Endodermal cell (in vitro differentiated cells): Measurements from ENCODE around the gene SLC6A16. TPM values are rescaled to one million over a fixed set of nuclear protein-coding genes. Genes with fewer than 3 reads are reported as not detected.

Experiments used
- DNase-seq: peaks from one replicate; pipeline ENCODE4 v3.0.0-alpha.2; 2017
- H3K27ac ChIP-seq: 2 replicates; pipeline ENCODE4 v1.5.1; 2013; ENCODE audit warnings: mild to moderate bottlenecking, low read depth, low read length, moderate library complexity
- H3K27me3 ChIP-seq: 2 replicates; pipeline ENCODE4 v1.6.1; 2013; ENCODE audit warnings: mild to moderate bottlenecking, low read length, moderate library complexity; ENCODE audit not compliant: insufficient read depth, control insufficient read depth, poor library complexity, severe bottlenecking
- H3K36me3 ChIP-seq: 2 replicates; pipeline ENCODE4 v1.7.0; 2013; ENCODE audit warnings: mild to moderate bottlenecking, low read length, moderate library complexity; ENCODE audit not compliant: control insufficient read depth, insufficient read depth
- H3K4me1 ChIP-seq: one replicate; pipeline ENCODE4 v1.7.0; 2013; ENCODE audit warnings: low read length; ENCODE audit not compliant: control insufficient read depth, insufficient read depth
- H3K4me3 ChIP-seq: 2 replicates; pipeline ENCODE4 v1.5.1; 2013; ENCODE audit warnings: mild to moderate bottlenecking, low read length, moderate library complexity
- H3K9ac ChIP-seq: 2 replicates; pipeline ENCODE4 v1.6.1; 2013; ENCODE audit warnings: mild to moderate bottlenecking, low read length, moderate library complexity; ENCODE audit not compliant: poor library complexity, severe bottlenecking; ENCODE audit errors: extremely low read depth
- H3K9me3 ChIP-seq: 2 replicates; pipeline ENCODE4 v1.6.1; 2013; ENCODE audit warnings: mild to moderate bottlenecking, low read length, moderate library complexity; ENCODE audit not compliant: control insufficient read depth
- H3K27ac Mint-ChIP-seq: 2 replicates; pipeline ENCODE4 v1.8.0; 2020; ENCODE audit warnings: mixed read lengths
- H3K27me3 Mint-ChIP-seq: 2 replicates; pipeline ENCODE4 v1.8.0; 2021; ENCODE audit warnings: mild to moderate bottlenecking, mixed read lengths; ENCODE audit not compliant: insufficient read depth
- H3K36me3 Mint-ChIP-seq: 2 replicates; pipeline ENCODE4 v1.8.0; 2020; ENCODE audit warnings: low read depth, mixed read lengths
- H3K4me1 Mint-ChIP-seq: 2 replicates; pipeline ENCODE4 v1.8.0; 2020; ENCODE audit warnings: mixed read lengths
- H3K4me3 Mint-ChIP-seq: 2 replicates; pipeline ENCODE4 v1.8.0; 2020; ENCODE audit warnings: mild to moderate bottlenecking, moderate library complexity, mixed read lengths
- H3K9me3 Mint-ChIP-seq: 2 replicates; pipeline ENCODE4 v1.8.0; 2020; ENCODE audit warnings: mild to moderate bottlenecking, mixed read lengths
- CTCF ChIP-seq: fragments of 200-600 bp; sonication (generic); conservative IDR thresholded peaks from 2 replicates; pipeline ENCODE4 v1.5.0; 2021; ENCODE audit warnings: antibody characterized with exemption, mild to moderate bottlenecking
- WGBS, 2 experiments: methylation state at CpG; one replicate each; pipeline versions ENCODE4 v1.1.5 to v1.1.7; 2013; ENCODE audit warnings: missing lambda C conversion rate in 2 of 2, mixed read lengths in 1 of 2; ENCODE audit not compliant: insufficient coverage in 1 of 2, insufficient read length in 1 of 2; 5-methylcytosine and 5-hydroxymethylcytosine counted together
- total RNA-seq, 2 donors: library from RNA; stranded (reverse); fragmentation: NEBNext Ultra II Directional in 1 of 2; extraction: Animal tissue kit (Norgen Biotek cat#: 25700) in 1 of 2; gene quantifications; 2 replicates in 1 of 2; 3 replicates in 1 of 2; pipeline ENCODE4 v1.2.1, GENCODE V29; 2021

Gene SLC6A16
- total RNA-seq, 2 donors from 2014 or later, result 3.3 to 3.4 TPM

GRCh38 chr19:49256691-49257090, 68.3 kb downstream of the SLC6A16 start:
- no peak for TF ChIP-seq CTCF
- Mint-ChIP-seq H3K36me3 (no peaks in the 10 kb centered on the region), H3K4me1 (no peaks in the 10 kb centered on the region), H3K4me3 (no peak overlapping the region), H3K27ac (no peak overlapping the region), H3K27me3 (peaks cover 26% of the 10 kb centered on the region), H3K9me3 (peaks cover 23% of the 10 kb centered on the region)
- WGBS, 2 experiments, result 90 to 92% methylated on average over 2 to 3 of the region's 3 CpGs
- DNase-seq, result no peak
- Histone ChIP-seq H3K9ac (no peak overlapping the region), H3K36me3 (no peaks in the 10 kb centered on the region), H3K4me1 (no peaks in the 10 kb centered on the region), H3K9me3 (peaks cover 18% of the 10 kb centered on the region), H3K27me3 (no peaks in the 10 kb centered on the region), H3K4me3 (no peak overlapping the region), H3K27ac (no peak overlapping the region)

DNA sequence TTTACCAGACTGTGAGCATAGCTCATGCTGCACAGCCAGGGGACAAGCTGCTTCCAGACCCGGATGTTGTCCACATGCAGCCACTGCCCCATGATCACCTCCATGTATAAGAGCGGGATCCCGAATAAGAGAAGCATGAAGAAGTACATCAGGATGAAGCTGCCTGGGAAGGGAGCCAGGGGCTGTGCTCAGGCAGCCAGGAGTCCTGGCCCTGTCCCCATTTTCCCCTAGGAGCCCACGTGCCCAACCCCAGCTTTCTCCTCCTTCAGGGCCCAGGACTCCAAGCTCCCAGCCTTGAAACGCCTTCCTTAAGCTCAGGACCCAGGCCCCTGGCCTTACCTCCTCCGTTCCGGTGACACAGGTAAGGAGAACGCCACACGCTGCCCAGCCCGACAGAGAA, 69.3 kb downstream of the SLC6A16 start:
- WGBS, 2 experiments, result 91 to 94% methylated on average over 5 to 10 of the region's 10 CpGs
- no peak overlapping the region for H3K4me3 ChIP-seq
- Mint-ChIP-seq H3K9me3 (peaks cover 15% of the 10 kb centered on the region), H3K27me3 (peaks cover 33% of the 10 kb centered on the region), H3K4me3 (no peak overlapping the region), H3K27ac (no peak overlapping the region), H3K4me1 (no peaks in the 10 kb centered on the region), H3K36me3 (no peaks in the 10 kb centered on the region)
- no peak overlapping the region for H3K27ac ChIP-seq
- TF ChIP-seq CTCF, result no peak
- DNase-seq, result no peak
- H3K27me3 ChIP-seq, result no peaks in the 10 kb centered on the region
- peaks cover 18% of the 10 kb centered on the region for H3K9me3 ChIP-seq
- H3K36me3 ChIP-seq, result no peaks in the 10 kb centered on the region
- no peak overlapping the region for H3K9ac ChIP-seq
- no peaks in the 10 kb centered on the region for H3K4me1 ChIP-seq

GRCh38 chr19:49249933-49250332, 75.1 kb downstream of the SLC6A16 start:
- Mint-ChIP-seq H3K36me3 (no peaks in the 10 kb centered on the region), H3K27ac (no peak overlapping the region), H3K27me3 (peaks cover 25% of the 10 kb centered on the region), H3K4me3 (no peak overlapping the region), H3K9me3 (peaks cover 5% of the 10 kb centered on the region), H3K4me1 (no peaks in the 10 kb centered on the region)
- Histone ChIP-seq H3K4me1 (no peaks in the 10 kb centered on the region), H3K4me3 (no peak overlapping the region), H3K9me3 (no peaks in the 10 kb centered on the region), H3K9ac (no peak overlapping the region), H3K36me3 (no peaks in the 10 kb centered on the region), H3K27me3 (no peaks in the 10 kb centered on the region), H3K27ac (no peak overlapping the region)
- 71 to 87% methylated on average over 2 of the region's 2 CpGs for WGBS, 2 experiments
- TF ChIP-seq CTCF, result no peak
- no peak for DNase-seq
